Keratinocyte (primary cell): ENCODE results near the gene RPRD1B. TPM values are rescaled to one million over a fixed set of nuclear protein-coding genes. Genes with fewer than 3 reads are reported as not detected.

Experiments
- DNase-seq: peaks from one replicate; pipeline ENCODE4 v3.0.0-alpha.2; 2011; ENCODE audit warnings: low read depth, missing footprints, low spot score
- FAIRE-seq: peaks from 2 replicates; lab custom pipeline; 2011; peaks lifted over from hg19 to GRCh38; lab: Jason Lieb, UNC
- H2AFZ ChIP-seq: 2 replicates; pipeline ENCODE4 v1.6.0; 2012; ENCODE audit warnings: low read length, control low read depth, inconsistent platforms; ENCODE audit not compliant: control insufficient read depth
- H3K27ac ChIP-seq: 2 replicates; pipeline ENCODE4 v1.5.1; 2011; ENCODE audit warnings: low read length; ENCODE audit not compliant: control insufficient read depth, insufficient read depth
- H3K27me3 ChIP-seq: 3 replicates; pipeline ENCODE4 v1.6.0; 2011; ENCODE audit warnings: low read length; ENCODE audit not compliant: control insufficient read depth, insufficient read depth; ENCODE audit errors: extremely low read depth
- H3K36me3 ChIP-seq, 2 experiments: 2 replicates in 1 of 2; 3 replicates in 1 of 2; pipeline ENCODE4 v1.5.1; 2011; ENCODE audit warnings: low read length in 2 of 2, mild to moderate bottlenecking in 1 of 2; ENCODE audit not compliant: control insufficient read depth in 2 of 2, insufficient read depth in 2 of 2; ENCODE audit errors: extremely low read depth in 1 of 2
- H3K4me1 ChIP-seq: 3 replicates; pipeline ENCODE4 v1.5.1; 2011; ENCODE audit warnings: low read length; ENCODE audit not compliant: control insufficient read depth, insufficient read depth; ENCODE audit errors: extremely low read depth
- H3K4me2 ChIP-seq: 3 replicates; pipeline ENCODE4 v1.6.0; 2011; ENCODE audit warnings: low read depth, low read length; ENCODE audit not compliant: control insufficient read depth, insufficient read depth; ENCODE audit errors: extremely low read depth
- H3K4me3 ChIP-seq, 3 experiments: fragments of 200-600 bp in 1 of 3; sonication (generic) in 1 of 3; 2 replicates in 2 of 3; 3 replicates in 1 of 3; pipeline ENCODE4 v1.5.1; 2011 to 2016; ENCODE audit warnings: low read length in 3 of 3, mild to moderate bottlenecking in 3 of 3, control low read depth in 2 of 3, inconsistent platforms in 1 of 3, low read depth in 1 of 3, mixed read lengths in 1 of 3, mixed run types in 1 of 3, moderate library complexity in 1 of 3; ENCODE audit not compliant: control insufficient read depth in 2 of 3, insufficient read depth in 2 of 3; ENCODE audit errors: extremely low read depth in 1 of 3
- H3K79me2 ChIP-seq: 2 replicates; pipeline ENCODE4 v1.6.0; 2012; ENCODE audit warnings: low read length; ENCODE audit not compliant: control insufficient read depth, insufficient read depth
- H3K9ac ChIP-seq: 3 replicates; pipeline ENCODE4 v1.6.0; 2011; ENCODE audit warnings: low read length; ENCODE audit not compliant: control insufficient read depth, insufficient read depth; ENCODE audit errors: extremely low read depth
- H3K9me1 ChIP-seq: 3 replicates; pipeline ENCODE4 v1.6.0; 2011; ENCODE audit warnings: low read length; ENCODE audit not compliant: control insufficient read depth, insufficient read depth; ENCODE audit errors: extremely low read depth
- H3K9me3 ChIP-seq: 2 replicates; pipeline ENCODE4 v1.5.1; 2012; ENCODE audit warnings: low read depth, low read length; ENCODE audit not compliant: control insufficient read depth
- H4K20me1 ChIP-seq: 3 replicates; pipeline ENCODE4 v1.6.0; 2011; ENCODE audit warnings: low read length; ENCODE audit not compliant: control insufficient read depth, insufficient read depth; ENCODE audit errors: extremely low read depth
- EZH2 ChIP-seq: IDR thresholded peaks from one replicate; pipeline ENCODE4 v1.6.1; 2012; ENCODE audit warnings: inconsistent platforms, mild to moderate bottlenecking, low read length, moderate library complexity
- dilution Hi-C: fragments of 300-500 bp; cut with MboI; formaldehyde crosslinking; loops from one replicate; pipeline ENCODE4 v1.7.0; 2020; ENCODE audit warnings: low sequenced_read_pairs; ENCODE audit not compliant: extremely low pct_ligation_motif_present
- polyA plus RNA-seq, 5 experiments: library from polyadenylated mRNA; depleted of rRNA in 3 of 5; stranded (reverse) in 3 of 5; stranded (forward) in 1 of 5; unstranded in 1 of 5; fragments of >200 nt; gene quantifications; 1 replicate in 1 of 5; 2 replicates in 3 of 5; 3 replicates in 1 of 5; pipeline versions ENCODE4 v1.2.1 to v1.2.3, GENCODE V29; 2011 to 2012; ENCODE audit warnings: missing spikeins in 2 of 5, low read depth in 1 of 5, low replicate concordance in 1 of 5
- TF ChIP-seq, protein P1 (sequence below), 3 experiments: IDR thresholded peaks in 1 of 3; conservative IDR thresholded peaks in 1 of 3; optimal IDR thresholded peaks in 1 of 3; 2 replicates in 2 of 3; 3 replicates in 1 of 3; pipeline versions ENCODE3 to v1.5.1; 2011; ENCODE audit warnings: low read length in 3 of 3, mild to moderate bottlenecking in 3 of 3, moderate library complexity in 2 of 3, control low read depth in 1 of 3, inconsistent platforms in 1 of 3; ENCODE audit not compliant: insufficient read depth in 2 of 3; ENCODE audit errors: extremely low read depth in 1 of 3

RPRD1B gene
- polyA plus RNA-seq, 1 donor (not counting 4 experiments of a cell fraction or from before 2014, with no cell fraction given) = 19.9 TPM

DNA sequence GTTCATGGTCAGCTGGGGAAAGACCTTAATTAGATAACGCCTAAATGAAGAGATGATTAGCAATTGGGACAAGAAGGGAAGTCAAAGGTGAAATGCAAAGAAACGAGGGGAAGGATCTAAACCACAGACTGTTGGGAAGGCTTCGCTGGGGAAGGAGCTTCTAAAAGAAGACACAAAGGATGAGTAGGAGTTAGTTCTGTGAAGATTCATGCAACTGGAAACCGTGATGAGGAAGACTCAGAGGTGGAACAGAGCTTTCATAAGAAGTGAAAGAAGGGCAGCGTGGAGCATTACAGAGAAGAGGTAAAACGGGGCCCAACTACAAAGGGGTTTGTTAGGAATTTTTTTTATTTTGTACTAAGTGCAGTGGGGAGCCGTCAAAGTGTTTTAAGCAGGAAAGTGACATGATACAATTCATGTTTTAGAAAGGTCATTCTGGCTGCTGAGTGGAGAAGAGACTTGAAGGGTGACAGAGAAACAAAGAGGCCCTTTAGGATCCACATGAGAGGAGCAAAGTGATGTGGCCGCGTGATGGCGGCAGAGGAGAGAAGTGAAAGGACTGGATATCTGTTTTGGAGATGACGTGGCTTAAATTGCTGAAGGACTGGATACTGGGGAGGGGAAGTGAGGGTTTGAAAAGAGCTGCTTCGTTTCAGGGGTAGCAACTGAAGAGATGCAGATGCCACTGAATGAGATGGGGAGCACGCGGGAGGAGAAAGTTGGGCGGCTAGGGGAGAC lies 33.9 kb upstream of the RPRD1B start:
- H3K9me1 ChIP-seq = no peaks in the 10 kb centered on the region
- H3K4me3 ChIP-seq = no peak overlapping the region
- H3K4me2 ChIP-seq = no peak overlapping the region
- no peak overlapping the region for H3K27ac ChIP-seq
- H3K36me3 ChIP-seq = peaks cover 10 to 43% of the 10 kb centered on the region in 2 experiments
- TF ChIP-seq, protein P1, sequence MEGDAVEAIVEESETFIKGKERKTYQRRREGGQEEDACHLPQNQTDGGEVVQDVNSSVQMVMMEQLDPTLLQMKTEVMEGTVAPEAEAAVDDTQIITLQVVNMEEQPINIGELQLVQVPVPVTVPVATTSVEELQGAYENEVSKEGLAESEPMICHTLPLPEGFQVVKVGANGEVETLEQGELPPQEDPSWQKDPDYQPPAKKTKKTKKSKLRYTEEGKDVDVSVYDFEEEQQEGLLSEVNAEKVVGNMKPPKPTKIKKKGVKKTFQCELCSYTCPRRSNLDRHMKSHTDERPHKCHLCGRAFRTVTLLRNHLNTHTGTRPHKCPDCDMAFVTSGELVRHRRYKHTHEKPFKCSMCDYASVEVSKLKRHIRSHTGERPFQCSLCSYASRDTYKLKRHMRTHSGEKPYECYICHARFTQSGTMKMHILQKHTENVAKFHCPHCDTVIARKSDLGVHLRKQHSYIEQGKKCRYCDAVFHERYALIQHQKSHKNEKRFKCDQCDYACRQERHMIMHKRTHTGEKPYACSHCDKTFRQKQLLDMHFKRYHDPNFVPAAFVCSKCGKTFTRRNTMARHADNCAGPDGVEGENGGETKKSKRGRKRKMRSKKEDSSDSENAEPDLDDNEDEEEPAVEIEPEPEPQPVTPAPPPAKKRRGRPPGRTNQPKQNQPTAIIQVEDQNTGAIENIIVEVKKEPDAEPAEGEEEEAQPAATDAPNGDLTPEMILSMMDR (optimal IDR thresholded peaks at IDR 0.05 in 1 of 3, IDR thresholded peaks at IDR 0.05 in 1 of 3, conservative IDR thresholded peaks at IDR 0.05 in 1 of 3; ENCODE audit: extremely low read depth in 1 of 3, insufficient read depth in 2 of 3, low read length in 3 of 3) = no peak
- TF ChIP-seq EZH2 = no peak
- no peaks in the 10 kb centered on the region for H4K20me1 ChIP-seq
- H3K9me3 ChIP-seq = no peaks in the 10 kb centered on the region
- dilution Hi-C loops = no loop called here
- no peaks in the 10 kb centered on the region for H3K79me2 ChIP-seq
- no peaks in the 10 kb centered on the region for H3K27me3 ChIP-seq
- FAIRE-seq (no peak), DNase-seq (no peak)
- H2AFZ ChIP-seq = no peak overlapping the region
- H3K4me1 ChIP-seq = peaks cover 7% of the 10 kb centered on the region
- no peak overlapping the region for H3K9ac ChIP-seq

DNA sequence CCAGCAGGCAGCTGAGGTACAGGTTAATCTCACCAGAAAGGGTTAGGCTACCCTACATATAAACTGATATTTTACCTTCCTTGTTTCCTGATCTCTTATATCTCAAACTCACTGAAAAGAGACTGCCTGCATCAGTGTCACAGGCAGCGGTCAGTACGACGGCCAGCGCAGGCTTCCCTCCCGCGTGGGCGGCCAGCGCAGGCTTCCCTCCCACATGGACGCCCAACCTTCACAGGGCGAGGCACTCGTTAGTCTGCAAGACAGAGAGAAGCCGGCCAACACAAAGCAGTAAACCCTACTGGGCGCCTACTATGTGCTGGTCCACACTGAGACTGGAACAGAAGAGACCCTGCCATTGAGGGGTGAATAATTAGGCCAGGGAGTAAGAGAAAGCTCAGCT lies 33.3 kb upstream of the RPRD1B start:
- DNase-seq (no peak), FAIRE-seq (no peak)
- no peaks in the 10 kb centered on the region for H4K20me1 ChIP-seq
- H2AFZ ChIP-seq = no peak overlapping the region
- H3K79me2 ChIP-seq = no peaks in the 10 kb centered on the region
- H3K27me3 ChIP-seq = no peaks in the 10 kb centered on the region
- no peak overlapping the region for H3K9ac ChIP-seq
- TF ChIP-seq, protein P1 (optimal IDR thresholded peaks at IDR 0.05 in 1 of 3, IDR thresholded peaks at IDR 0.05 in 1 of 3, conservative IDR thresholded peaks at IDR 0.05 in 1 of 3; ENCODE audit: extremely low read depth in 1 of 3, insufficient read depth in 2 of 3, low read length in 3 of 3) = no peak
- TF ChIP-seq EZH2 = no peak
- peaks cover 7% of the 10 kb centered on the region for H3K4me1 ChIP-seq
- no peak overlapping the region for H3K4me3 ChIP-seq
- no peaks in the 10 kb centered on the region for H3K9me3 ChIP-seq
- no peak overlapping the region for H3K27ac ChIP-seq
- H3K36me3 ChIP-seq = peaks cover 8 to 38% of the 10 kb centered on the region in 2 experiments
- no peak overlapping the region for H3K4me2 ChIP-seq
- no peaks in the 10 kb centered on the region for H3K9me1 ChIP-seq
- dilution Hi-C loops = no loop called here
